MM.1S (cell line): ENCODE data around the gene EPHB1.

Experiments
- EZH2 ChIP-seq: fragments of 300-600 bp; sonication (generic); optimal IDR thresholded peaks from 2 replicates; pipeline ENCODE3; 2017; ENCODE audit warnings: low read depth, mild to moderate bottlenecking, antibody characterized with exemption, low read length, mixed read lengths
- EZH2phosphoT487 ChIP-seq: fragments of 300-600 bp; sonication (generic); IDR thresholded peaks from 2 replicates; pipeline ENCODE4 v1.6.1; 2018; ENCODE audit warnings: antibody characterized with exemption, low read length
- TF ChIP-seq, protein P1 (sequence below): fragments of 300-600 bp; sonication (generic); IDR thresholded peaks from 2 replicates; pipeline ENCODE4 v1.5.1; 2016; ENCODE audit warnings: antibody characterized with exemption, low read length, mixed read lengths

- TF ChIP-seq, protein P1, sequence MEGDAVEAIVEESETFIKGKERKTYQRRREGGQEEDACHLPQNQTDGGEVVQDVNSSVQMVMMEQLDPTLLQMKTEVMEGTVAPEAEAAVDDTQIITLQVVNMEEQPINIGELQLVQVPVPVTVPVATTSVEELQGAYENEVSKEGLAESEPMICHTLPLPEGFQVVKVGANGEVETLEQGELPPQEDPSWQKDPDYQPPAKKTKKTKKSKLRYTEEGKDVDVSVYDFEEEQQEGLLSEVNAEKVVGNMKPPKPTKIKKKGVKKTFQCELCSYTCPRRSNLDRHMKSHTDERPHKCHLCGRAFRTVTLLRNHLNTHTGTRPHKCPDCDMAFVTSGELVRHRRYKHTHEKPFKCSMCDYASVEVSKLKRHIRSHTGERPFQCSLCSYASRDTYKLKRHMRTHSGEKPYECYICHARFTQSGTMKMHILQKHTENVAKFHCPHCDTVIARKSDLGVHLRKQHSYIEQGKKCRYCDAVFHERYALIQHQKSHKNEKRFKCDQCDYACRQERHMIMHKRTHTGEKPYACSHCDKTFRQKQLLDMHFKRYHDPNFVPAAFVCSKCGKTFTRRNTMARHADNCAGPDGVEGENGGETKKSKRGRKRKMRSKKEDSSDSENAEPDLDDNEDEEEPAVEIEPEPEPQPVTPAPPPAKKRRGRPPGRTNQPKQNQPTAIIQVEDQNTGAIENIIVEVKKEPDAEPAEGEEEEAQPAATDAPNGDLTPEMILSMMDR = no peak
- TF ChIP-seq EZH2 = no peak
- TF ChIP-seq EZH2phosphoT487 = no peak
These were observed 1.4 kb downstream of the EPHB1 start for GRCh38 chr3:134796281-134797056.
